ENCODE data around the gene UNC45B. TPM values are rescaled to one million over a fixed set of nuclear protein-coding genes. Genes with fewer than 3 reads are reported as not detected.

UNC45B gene
- total RNA-seq, 4 donors from 2014 or later: not detected

GRCh38 chr17:35213412-35213940 is 65.9 kb downstream of the UNC45B start:
- Histone ChIP-seq H3K36me3 (no peaks in the 10 kb centered on the region), H3K27ac (peak overlapping the region; percentile 23 to 57 (median 52)), H3K9me3 (no peaks in the 10 kb centered on the region), H3K27me3 (no peaks in the 10 kb centered on the region), H3K4me1 (no peaks in the 10 kb centered on the region), H3K4me3 (no peak overlapping the region)
- DNase-seq: no peak
- TF ChIP-seq POLR2A (IDR thresholded peaks at IDR 0.05): no peak
- no peak for TF ChIP-seq CTCF (IDR thresholded peaks at IDR 0.05)

GRCh38 chr17:35214192-35214591 is 66.6 kb downstream of the UNC45B start:
- H3K27me3 ChIP-seq: no peaks in the 10 kb centered on the region
- no peaks in the 10 kb centered on the region for H3K36me3 ChIP-seq
- no peaks in the 10 kb centered on the region for H3K4me1 ChIP-seq
- peak in 1 of 3 donors; percentile 20 for DNase-seq
- H3K4me3 ChIP-seq: no peak overlapping the region
- TF ChIP-seq POLR2A (IDR thresholded peaks at IDR 0.05) (no peak), CTCF (IDR thresholded peaks at IDR 0.05) (no peak)
- H3K9me3 ChIP-seq: no peaks in the 10 kb centered on the region
- H3K27ac ChIP-seq: peak overlapping the region; percentile 65 to 76 (median 73)

- TF ChIP-seq POLR2A (IDR thresholded peaks at IDR 0.05) (no peak), CTCF (IDR thresholded peaks at IDR 0.05) (no peak)
- H3K9me3 ChIP-seq: no peaks in the 10 kb centered on the region
- H3K4me3 ChIP-seq: no peak overlapping the region
- no peak for DNase-seq
- H3K4me1 ChIP-seq: no peaks in the 10 kb centered on the region
- H3K36me3 ChIP-seq: no peaks in the 10 kb centered on the region
- peak overlapping the region; percentile 65 to 76 (median 73) for H3K27ac ChIP-seq
- H3K27me3 ChIP-seq: no peaks in the 10 kb centered on the region
Measured at GRCh38 chr17:35214631-35215273, 67.1 kb downstream of the UNC45B start.

GRCh38 chr17:35217107-35217506 is 69.5 kb downstream of the UNC45B start:
- Histone ChIP-seq H3K27ac (peak overlapping the region in 1 of 4 donors; percentile 11), H3K4me3 (no peak overlapping the region), H3K9me3 (no peaks in the 10 kb centered on the region), H3K27me3 (no peaks in the 10 kb centered on the region), H3K4me1 (no peaks in the 10 kb centered on the region), H3K36me3 (no peaks in the 10 kb centered on the region)
- no peak for DNase-seq
- TF ChIP-seq POLR2A (IDR thresholded peaks at IDR 0.05) (no peak), CTCF (IDR thresholded peaks at IDR 0.05) (no peak)

- H3K27me3 ChIP-seq: no peaks in the 10 kb centered on the region
- H3K4me3 ChIP-seq: no peak overlapping the region
- H3K4me1 ChIP-seq: no peaks in the 10 kb centered on the region
- no peak for TF ChIP-seq CTCF (IDR thresholded peaks at IDR 0.05)
- TF ChIP-seq POLR2A (IDR thresholded peaks at IDR 0.05): no peak
- DNase-seq: no peak
- H3K9me3 ChIP-seq: peaks cover 0 to 6% (median 0%) of the 10 kb centered on the region in 4 donors
- peak overlapping the region; percentile 23 to 65 (median 42) for H3K27ac ChIP-seq
- H3K36me3 ChIP-seq: no peaks in the 10 kb centered on the region
Measured at GRCh38 chr17:35218915-35219314, 71.3 kb downstream of the UNC45B start.

Measured in Peyer's patch (tissue), 4 donors.